ENCODE measurements around the gene DPP3. TPM values are rescaled to one million over a fixed set of nuclear protein-coding genes. Genes with fewer than 3 reads are reported as not detected.

Gene DPP3
- total RNA-seq, 1 donor from 2014 or later = 106 TPM

- DNase-seq (ENCODE audit: low read depth) = no peak
- TF ChIP-seq, protein P1, sequence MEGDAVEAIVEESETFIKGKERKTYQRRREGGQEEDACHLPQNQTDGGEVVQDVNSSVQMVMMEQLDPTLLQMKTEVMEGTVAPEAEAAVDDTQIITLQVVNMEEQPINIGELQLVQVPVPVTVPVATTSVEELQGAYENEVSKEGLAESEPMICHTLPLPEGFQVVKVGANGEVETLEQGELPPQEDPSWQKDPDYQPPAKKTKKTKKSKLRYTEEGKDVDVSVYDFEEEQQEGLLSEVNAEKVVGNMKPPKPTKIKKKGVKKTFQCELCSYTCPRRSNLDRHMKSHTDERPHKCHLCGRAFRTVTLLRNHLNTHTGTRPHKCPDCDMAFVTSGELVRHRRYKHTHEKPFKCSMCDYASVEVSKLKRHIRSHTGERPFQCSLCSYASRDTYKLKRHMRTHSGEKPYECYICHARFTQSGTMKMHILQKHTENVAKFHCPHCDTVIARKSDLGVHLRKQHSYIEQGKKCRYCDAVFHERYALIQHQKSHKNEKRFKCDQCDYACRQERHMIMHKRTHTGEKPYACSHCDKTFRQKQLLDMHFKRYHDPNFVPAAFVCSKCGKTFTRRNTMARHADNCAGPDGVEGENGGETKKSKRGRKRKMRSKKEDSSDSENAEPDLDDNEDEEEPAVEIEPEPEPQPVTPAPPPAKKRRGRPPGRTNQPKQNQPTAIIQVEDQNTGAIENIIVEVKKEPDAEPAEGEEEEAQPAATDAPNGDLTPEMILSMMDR (conservative IDR thresholded peaks at IDR 0.05; ENCODE audit: low read depth, low read length) = no peak
- H3K4me3 ChIP-seq (ENCODE audit: low read depth, low read length) = no peak overlapping the region
These were observed 9.4 kb downstream of the DPP3 start for GRCh38 chr11:66489636-66490035.

DNA sequence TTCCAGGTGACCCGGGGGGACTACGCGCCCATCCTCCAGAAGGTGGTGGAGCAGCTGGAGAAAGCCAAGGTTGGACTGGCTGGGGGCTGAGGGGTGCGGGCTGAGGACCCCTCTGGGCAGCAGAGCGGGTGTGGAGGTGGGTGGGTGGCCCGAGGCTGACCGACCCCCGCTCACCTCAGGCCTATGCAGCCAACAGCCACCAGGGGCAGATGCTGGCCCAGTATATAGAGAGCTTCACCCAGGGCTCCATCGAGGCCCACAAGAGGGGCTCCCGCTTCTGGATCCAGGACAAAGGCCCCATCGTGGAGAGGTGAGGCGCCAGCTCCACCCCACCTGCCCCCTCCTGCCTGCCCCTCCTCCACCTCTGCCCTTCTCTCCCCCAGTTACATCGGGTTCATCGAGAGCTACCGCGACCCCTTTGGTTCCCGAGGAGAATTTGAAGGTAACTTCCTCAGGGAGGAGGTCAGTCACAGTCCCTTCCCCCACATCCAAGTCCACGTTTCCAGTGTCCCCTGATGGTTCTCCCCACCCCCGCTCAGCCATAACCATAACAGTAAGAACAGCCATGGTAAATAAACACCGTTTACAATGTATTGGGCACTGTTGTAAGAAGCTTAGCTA is 11.2 kb downstream of the DPP3 start:
- H3K4me3 ChIP-seq (ENCODE audit: low read depth, low read length) = no peak overlapping the region
- TF ChIP-seq, protein P1 (conservative IDR thresholded peaks at IDR 0.05; ENCODE audit: low read depth, low read length) = peak; percentile 46
- no peak for DNase-seq (ENCODE audit: low read depth)

DNA sequence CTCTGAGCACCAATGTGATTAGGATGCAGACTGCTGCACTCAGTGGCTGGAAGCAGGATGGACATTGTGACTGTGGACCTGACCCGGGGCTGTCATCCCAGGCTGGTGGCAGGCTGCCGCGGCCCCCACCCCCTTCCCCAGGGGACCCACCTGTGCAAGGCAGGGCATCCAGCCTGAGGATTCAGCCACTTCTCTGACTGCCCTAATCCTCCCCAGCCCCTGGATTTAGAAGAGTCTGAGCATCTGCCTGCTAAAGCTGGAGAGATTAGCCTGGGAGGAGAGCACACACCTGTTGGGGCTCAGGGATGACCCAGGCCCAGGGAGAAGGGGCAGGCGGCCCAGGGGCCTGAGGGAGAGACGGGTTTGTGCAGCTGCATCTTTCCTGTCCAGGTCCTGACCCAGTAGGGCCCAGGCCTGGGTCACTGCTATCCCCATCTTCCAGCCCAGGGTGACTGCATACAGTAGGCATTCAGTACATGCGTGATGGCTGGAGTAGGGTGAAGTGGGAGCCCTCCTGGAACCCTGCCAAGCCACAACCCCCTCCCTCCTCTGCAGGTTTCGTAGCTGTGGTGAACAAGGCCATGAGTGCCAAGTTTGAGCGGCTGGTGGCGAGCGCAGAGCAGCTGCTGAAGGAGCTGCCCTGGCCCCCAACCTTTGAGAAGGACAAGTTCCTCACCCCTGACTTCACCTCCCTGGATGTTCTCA is 12.1 kb downstream of the DPP3 start:
- H3K4me3 ChIP-seq (ENCODE audit: low read depth, low read length) = no peak overlapping the region
- no peak for DNase-seq (ENCODE audit: low read depth)
- TF ChIP-seq, protein P1 (conservative IDR thresholded peaks at IDR 0.05; ENCODE audit: low read depth, low read length) = no peak

DNA sequence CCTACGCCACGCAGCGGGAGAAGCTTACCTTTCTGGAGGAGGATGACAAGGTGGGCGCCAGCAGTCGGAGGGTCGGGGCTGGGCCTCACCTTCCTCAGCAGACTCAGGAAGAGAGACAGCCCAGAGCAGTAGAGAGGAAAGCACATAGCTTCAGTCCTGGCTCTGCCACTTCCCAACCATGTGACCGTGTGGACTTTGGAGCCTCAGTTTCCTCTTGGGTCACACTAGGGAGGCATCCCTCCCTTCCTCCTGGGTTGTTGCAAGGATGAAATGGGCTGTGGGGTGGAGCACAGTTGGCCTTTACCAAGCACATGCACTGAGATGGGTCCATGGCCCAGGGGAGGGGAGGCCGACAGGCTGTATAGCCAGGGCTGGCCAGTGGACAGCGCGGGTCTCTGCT is 12.9 kb downstream of the DPP3 start:
- no peak overlapping the region for H3K4me3 ChIP-seq (ENCODE audit: low read depth, low read length)
- DNase-seq (ENCODE audit: low read depth) = no peak
- TF ChIP-seq, protein P1 (conservative IDR thresholded peaks at IDR 0.05; ENCODE audit: low read depth, low read length) = no peak

DNA sequence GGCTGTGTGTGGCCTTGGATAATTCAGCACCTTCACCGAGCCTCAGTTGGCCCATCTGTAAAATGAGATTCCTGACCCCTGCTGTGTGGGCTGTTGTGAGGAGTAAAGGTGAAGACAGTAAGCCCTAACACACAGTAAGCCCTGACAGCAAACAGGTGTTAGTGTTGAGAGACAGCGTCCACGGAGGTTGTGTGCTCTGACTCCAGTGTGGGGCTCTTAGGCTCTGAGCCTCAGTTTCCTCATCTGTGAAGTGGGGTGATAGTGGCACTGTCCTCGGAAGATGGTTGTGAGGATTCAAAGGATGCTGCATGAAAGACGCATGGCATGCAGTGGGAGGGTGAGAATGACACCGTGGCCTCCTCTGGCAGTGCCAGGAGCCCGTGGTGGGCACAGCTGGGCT is 14.2 kb downstream of the DPP3 start:
- TF ChIP-seq, protein P1 (conservative IDR thresholded peaks at IDR 0.05; ENCODE audit: low read depth, low read length) = no peak
- H3K4me3 ChIP-seq (ENCODE audit: low read depth, low read length) = no peak overlapping the region
- DNase-seq (ENCODE audit: low read depth) = no peak

- TF ChIP-seq, protein P1 (conservative IDR thresholded peaks at IDR 0.05; ENCODE audit: low read depth, low read length) = no peak
- H3K4me3 ChIP-seq (ENCODE audit: low read depth, low read length) = no peak overlapping the region
- DNase-seq (ENCODE audit: low read depth) = no peak
These were observed 14.7 kb downstream of the DPP3 start for GRCh38 chr11:66494935-66495334.
